ENCODE results near the gene ANO6.

Gene ANO6

GRCh38 chr12:45342171-45342570 is 126.3 kb downstream of the ANO6 start:
- DNase-seq: no peak

GRCh38 chr12:45342848-45343247 is 127.0 kb downstream of the ANO6 start:
- no peak for DNase-seq

GRCh38 chr12:45343269-45344051 is 127.6 kb downstream of the ANO6 start:
- DNase-seq: no peak

- no peak for DNase-seq
These were observed 132.4 kb downstream of the ANO6 start for GRCh38 chr12:45348311-45348710.

- no peak for DNase-seq
These were observed 133.1 kb downstream of the ANO6 start for GRCh38 chr12:45348986-45349385.

- DNase-seq: no peak
These were observed 134.0 kb downstream of the ANO6 start for GRCh38 chr12:45349916-45350315.

- peak in 1 of 58 donors; percentile 0 for DNase-seq
These were observed 135.0 kb downstream of the ANO6 start for GRCh38 chr12:45350861-45351260.

- no peak for DNase-seq
These were observed 136.2 kb downstream of the ANO6 start for GRCh38 chr12:45351921-45352670.

GRCh38 chr12:45353944-45354343 is 138.0 kb downstream of the ANO6 start:
- no peak for DNase-seq

GRCh38 chr12:45354399-45354798 is 138.5 kb downstream of the ANO6 start:
- no peak for DNase-seq

- no peak for DNase-seq
These were observed 139.8 kb downstream of the ANO6 start for GRCh38 chr12:45355730-45356129.

GRCh38 chr12:45356822-45357538 is 141.1 kb downstream of the ANO6 start:
- no peak for DNase-seq

GRCh38 chr12:45357539-45358417 is 141.9 kb downstream of the ANO6 start:
- DNase-seq: no peak

GRCh38 chr12:45362291-45362690 is 146.4 kb downstream of the ANO6 start:
- DNase-seq: no peak

GRCh38 chr12:45363903-45364302 is 148.0 kb downstream of the ANO6 start:
- DNase-seq: no peak

GRCh38 chr12:45368841-45369489 is 153.1 kb downstream of the ANO6 start:
- no peak for DNase-seq

GRCh38 chr12:45377815-45378214 is 161.9 kb downstream of the ANO6 start:
- DNase-seq: no peak

GRCh38 chr12:45379261-45379660 is 163.4 kb downstream of the ANO6 start:
- DNase-seq: no peak

GRCh38 chr12:45381351-45381750 is 165.5 kb downstream of the ANO6 start:
- DNase-seq: no peak

GRCh38 chr12:45388545-45388944 is 172.7 kb downstream of the ANO6 start:
- peak in 4 of 58 donors; percentile 1 to 9 (median 6) for DNase-seq

- DNase-seq: no peak
These were observed 173.5 kb downstream of the ANO6 start for GRCh38 chr12:45389426-45389825.

Data from anterior cingulate cortex (tissue), 58 donors.